GM12878 (cell line): Measurements from ENCODE around the gene CCDC28B. TPM values are rescaled to one million over a fixed set of nuclear protein-coding genes. Genes with fewer than 3 reads are reported as not detected.

Experiments
- E2F4 ChIP-seq: IDR thresholded peaks from 2 replicates; pipeline ENCODE4 v1.6.1; 2012; ENCODE audit warnings: low read depth, low read length, improper control_type of control experiment
- GATAD2B ChIP-seq: fragments of 450-650 bp; conservative IDR thresholded peaks from 2 replicates; pipeline ENCODE4 v1.6.1; 2017; ENCODE audit warnings: low read depth, mild to moderate bottlenecking, moderate library complexity
- KDM1A ChIP-seq: fragments of 200-600 bp; sonication (generic); IDR thresholded peaks from 2 replicates; pipeline ENCODE4 v1.6.1; 2016; ENCODE audit warnings: borderline replicate concordance
- LARP7 ChIP-seq: fragments of 450-650 bp; IDR thresholded peaks from 2 replicates; pipeline ENCODE4 v1.6.1; 2017; ENCODE audit warnings: mild to moderate bottlenecking
- MAX ChIP-seq: IDR thresholded peaks from 2 replicates; pipeline ENCODE4 v1.6.1; 2012; ENCODE audit warnings: low read depth, low read length, improper control_type of control experiment
- POLR2A ChIP-seq: IDR thresholded peaks from 2 replicates; pipeline ENCODE4 v1.6.1; 2011; ENCODE audit warnings: low read depth, mild to moderate bottlenecking, low read length
- POLR2AphosphoS5 ChIP-seq: IDR thresholded peaks from 2 replicates; pipeline ENCODE4 v1.6.1; 2011; ENCODE audit warnings: mild to moderate bottlenecking, low read length, inconsistent platforms
- POU2F2 ChIP-seq: IDR thresholded peaks from 3 replicates; pipeline ENCODE4 v1.6.1; 2011; ENCODE audit warnings: low read depth, mild to moderate bottlenecking, low read length, borderline replicate concordance
- SIN3A ChIP-seq: IDR thresholded peaks from 2 replicates; pipeline ENCODE4 v1.6.1; 2012; ENCODE audit warnings: low read depth, low read length, improper control_type of control experiment
- SIX5 ChIP-seq: IDR thresholded peaks from 2 replicates; pipeline ENCODE4 v1.6.1; 2011; ENCODE audit warnings: mild to moderate bottlenecking, low read depth, low read length, moderate library complexity; ENCODE audit not compliant: severe bottlenecking
- SMC3 ChIP-seq: IDR thresholded peaks from 2 replicates; pipeline ENCODE4 v1.6.1; 2011; ENCODE audit warnings: low read length, improper control_type of control experiment, borderline replicate concordance
- ZNF592 ChIP-seq: fragments of 450-650 bp; IDR thresholded peaks from 2 replicates; pipeline ENCODE4 v1.6.1; 2017; ENCODE audit warnings: mild to moderate bottlenecking, moderate library complexity
- polyA plus RNA-seq, 11 experiments: library from polyadenylated mRNA; depleted of rRNA in 4 of 11; unstranded in 6 of 11; stranded (reverse) in 5 of 11; fragments of >200 nt; fragmentation: Nextera tagmentation in 4 of 11; fragmentation: Illumina TruSeq in 1 of 11; extraction: Ambion mirVana in 4 of 11; extraction: Trizol in 1 of 11; gene quantifications; 1 replicate in 1 of 11; 2 replicates in 10 of 11; pipeline versions ENCODE4 v1.2.1 to v1.2.3, GENCODE V29; 2011 to 2016; ENCODE audit warnings: inconsistent platforms in 2 of 11, missing spikeins in 2 of 11, low read depth in 1 of 11
- total RNA-seq, 4 experiments: library from RNA; depleted of rRNA in 3 of 4; stranded (reverse); fragments of >200 nt in 3 of 4; fragmentation: Illumina TruSeq in 1 of 4; extraction: Trizol in 1 of 4; gene quantifications; 2 replicates each; pipeline versions ENCODE4 v1.2.1 to v1.2.3, GENCODE V29; 2013 to 2021
- TF ChIP-seq, protein P1 (sequence below): fragments of 450-650 bp; IDR thresholded peaks from 2 replicates; pipeline ENCODE4 v1.6.1; 2017; ENCODE audit warnings: mild to moderate bottlenecking, low read depth, inconsistent platforms; ENCODE audit not compliant: poor library complexity, severe bottlenecking
- TF ChIP-seq, protein P2 (sequence below): IDR thresholded peaks from 2 replicates; pipeline ENCODE4 v1.6.1; 2012; ENCODE audit warnings: mild to moderate bottlenecking, low read depth, low read length
- TF ChIP-seq, protein P3 (sequence below): IDR thresholded peaks from 2 replicates; pipeline ENCODE4 v1.6.1; 2012; ENCODE audit warnings: low read depth, low read length, improper control_type of control experiment

Gene CCDC28B
- total and polyA plus RNA-seq, 10 of the 15 experiments (the other 5 are each of a cell fraction or from before 2014, with no cell fraction given) = 10.5 to 135 (median 90.6) TPM

GRCh38 chr1:32200226-32201010, at the start of gene CCDC28B (continued):
- TF ChIP-seq ZNF592 (no peak; the same call in 1 of the 2 replicates), E2F4 (no peak), SIX5 (no peak), POLR2A (peak; percentile 63; the same call in 1 of the 2 replicates), MAX (peak; percentile 70; the same call in 1 of the 2 replicates), SIN3A (peak; percentile 49; the same call in 1 of the 2 replicates), SMC3 (peak; percentile 19; the same call in 1 of the 2 replicates), POLR2AphosphoS5 (0 out of 2 replicates have a peak, but pooled peaks have one; percentile 18), KDM1A (no peak), LARP7 (no peak), GATAD2B (peak; percentile 52), POU2F2 (peak; percentile 98; the same call in 2 of the 3 replicates)
- TF ChIP-seq, protein P1, sequence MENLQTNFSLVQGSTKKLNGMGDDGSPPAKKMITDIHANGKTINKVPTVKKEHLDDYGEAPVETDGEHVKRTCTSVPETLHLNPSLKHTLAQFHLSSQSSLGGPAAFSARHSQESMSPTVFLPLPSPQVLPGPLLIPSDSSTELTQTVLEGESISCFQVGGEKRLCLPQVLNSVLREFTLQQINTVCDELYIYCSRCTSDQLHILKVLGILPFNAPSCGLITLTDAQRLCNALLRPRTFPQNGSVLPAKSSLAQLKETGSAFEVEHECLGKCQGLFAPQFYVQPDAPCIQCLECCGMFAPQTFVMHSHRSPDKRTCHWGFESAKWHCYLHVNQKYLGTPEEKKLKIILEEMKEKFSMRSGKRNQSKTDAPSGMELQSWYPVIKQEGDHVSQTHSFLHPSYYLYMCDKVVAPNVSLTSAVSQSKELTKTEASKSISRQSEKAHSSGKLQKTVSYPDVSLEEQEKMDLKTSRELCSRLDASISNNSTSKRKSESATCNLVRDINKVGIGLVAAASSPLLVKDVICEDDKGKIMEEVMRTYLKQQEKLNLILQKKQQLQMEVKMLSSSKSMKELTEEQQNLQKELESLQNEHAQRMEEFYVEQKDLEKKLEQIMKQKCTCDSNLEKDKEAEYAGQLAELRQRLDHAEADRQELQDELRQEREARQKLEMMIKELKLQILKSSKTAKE = no peak
- TF ChIP-seq, protein P2, sequence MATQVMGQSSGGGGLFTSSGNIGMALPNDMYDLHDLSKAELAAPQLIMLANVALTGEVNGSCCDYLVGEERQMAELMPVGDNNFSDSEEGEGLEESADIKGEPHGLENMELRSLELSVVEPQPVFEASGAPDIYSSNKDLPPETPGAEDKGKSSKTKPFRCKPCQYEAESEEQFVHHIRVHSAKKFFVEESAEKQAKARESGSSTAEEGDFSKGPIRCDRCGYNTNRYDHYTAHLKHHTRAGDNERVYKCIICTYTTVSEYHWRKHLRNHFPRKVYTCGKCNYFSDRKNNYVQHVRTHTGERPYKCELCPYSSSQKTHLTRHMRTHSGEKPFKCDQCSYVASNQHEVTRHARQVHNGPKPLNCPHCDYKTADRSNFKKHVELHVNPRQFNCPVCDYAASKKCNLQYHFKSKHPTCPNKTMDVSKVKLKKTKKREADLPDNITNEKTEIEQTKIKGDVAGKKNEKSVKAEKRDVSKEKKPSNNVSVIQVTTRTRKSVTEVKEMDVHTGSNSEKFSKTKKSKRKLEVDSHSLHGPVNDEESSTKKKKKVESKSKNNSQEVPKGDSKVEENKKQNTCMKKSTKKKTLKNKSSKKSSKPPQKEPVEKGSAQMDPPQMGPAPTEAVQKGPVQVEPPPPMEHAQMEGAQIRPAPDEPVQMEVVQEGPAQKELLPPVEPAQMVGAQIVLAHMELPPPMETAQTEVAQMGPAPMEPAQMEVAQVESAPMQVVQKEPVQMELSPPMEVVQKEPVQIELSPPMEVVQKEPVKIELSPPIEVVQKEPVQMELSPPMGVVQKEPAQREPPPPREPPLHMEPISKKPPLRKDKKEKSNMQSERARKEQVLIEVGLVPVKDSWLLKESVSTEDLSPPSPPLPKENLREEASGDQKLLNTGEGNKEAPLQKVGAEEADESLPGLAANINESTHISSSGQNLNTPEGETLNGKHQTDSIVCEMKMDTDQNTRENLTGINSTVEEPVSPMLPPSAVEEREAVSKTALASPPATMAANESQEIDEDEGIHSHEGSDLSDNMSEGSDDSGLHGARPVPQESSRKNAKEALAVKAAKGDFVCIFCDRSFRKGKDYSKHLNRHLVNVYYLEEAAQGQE = no peak
- TF ChIP-seq, protein P3, sequence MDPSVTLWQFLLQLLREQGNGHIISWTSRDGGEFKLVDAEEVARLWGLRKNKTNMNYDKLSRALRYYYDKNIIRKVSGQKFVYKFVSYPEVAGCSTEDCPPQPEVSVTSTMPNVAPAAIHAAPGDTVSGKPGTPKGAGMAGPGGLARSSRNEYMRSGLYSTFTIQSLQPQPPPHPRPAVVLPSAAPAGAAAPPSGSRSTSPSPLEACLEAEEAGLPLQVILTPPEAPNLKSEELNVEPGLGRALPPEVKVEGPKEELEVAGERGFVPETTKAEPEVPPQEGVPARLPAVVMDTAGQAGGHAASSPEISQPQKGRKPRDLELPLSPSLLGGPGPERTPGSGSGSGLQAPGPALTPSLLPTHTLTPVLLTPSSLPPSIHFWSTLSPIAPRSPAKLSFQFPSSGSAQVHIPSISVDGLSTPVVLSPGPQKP = no peak; the same call in 1 of the 2 replicates
